A673 (cell line): ENCODE data around the gene DMKN. TPM values are rescaled to one million over a fixed set of nuclear protein-coding genes. Genes with fewer than 3 reads are reported as not detected.

Experiments used
- BruUV-seq: library from RNA; stranded (reverse); fragments of 400-500 nt; replicated peaks from 2 replicates; lab custom pipeline; 2021; lab: Mats Ljungman, UMichigan
- CTCF ChIA-PET: fragments of 300-600 bp; sonication (Branson Sonifier 250); formaldehyde crosslinking; loops from one replicate; lab custom pipeline; 2022; ENCODE audit warnings: antibody characterized with exemption; lab: Charles Lee
- POLR2A ChIA-PET: fragments of 300-600 bp; sonication (Branson Sonifier 250); formaldehyde crosslinking; loops from one replicate; lab custom pipeline; 2022; ENCODE audit warnings: antibody characterized with exemption; ENCODE audit not compliant: low non-redundant PET; lab: Charles Lee
- DNase-seq: peaks from one replicate; pipeline ENCODE4 v3.0.0-alpha.2; 2015; ENCODE audit warnings: low spot score
- H3K27ac ChIP-seq: fragments of 200-600 bp; sonication (generic); 2 replicates; pipeline ENCODE4 v1.5.1; 2016; ENCODE audit warnings: mixed run types, low read depth, mild to moderate bottlenecking, mixed read lengths, antibody characterized with exemption, low read length; ENCODE audit not compliant: poor library complexity, severe bottlenecking
- H3K27me3 ChIP-seq: fragments of 200-600 bp; sonication (generic); replicated peaks from 2 replicates; pipeline ENCODE4 v1.6.1; 2017; ENCODE audit warnings: mixed run types, low read depth, mild to moderate bottlenecking, mixed read lengths, antibody characterized with exemption, low read length; ENCODE audit not compliant: insufficient read depth, poor library complexity
- H3K36me3 ChIP-seq: fragments of 200-600 bp; sonication (generic); 2 replicates; pipeline ENCODE4 v1.6.1; 2016; ENCODE audit warnings: mixed run types, mild to moderate bottlenecking, mixed read lengths, antibody characterized with exemption, low read length; ENCODE audit not compliant: insufficient read depth, poor library complexity, severe bottlenecking
- H3K4me1 ChIP-seq: fragments of 200-600 bp; sonication (generic); 2 replicates; pipeline ENCODE4 v1.6.1; 2017; ENCODE audit warnings: mixed run types, mild to moderate bottlenecking, mixed read lengths, antibody characterized with exemption, low read length; ENCODE audit not compliant: insufficient read depth, poor library complexity, severe bottlenecking
- H3K4me3 ChIP-seq: fragments of 200-600 bp; sonication (generic); 2 replicates; pipeline ENCODE4 v1.5.1; 2016; ENCODE audit warnings: low read depth, mixed run types, mild to moderate bottlenecking, mixed read lengths, low read length; ENCODE audit not compliant: poor library complexity, severe bottlenecking
- H3K9me3 ChIP-seq: fragments of 200-600 bp; sonication (generic); 2 replicates; pipeline ENCODE4 v1.6.1; 2016; ENCODE audit warnings: mixed run types, low read depth, mild to moderate bottlenecking, mixed read lengths, antibody characterized with exemption, low read length; ENCODE audit not compliant: poor library complexity, severe bottlenecking
- CTCF ChIP-seq: fragments of 300-800, 200-600 bp; sonication (generic); conservative IDR thresholded peaks from 2 replicates; pipeline ENCODE4 v1.5.1; 2017; ENCODE audit warnings: low read depth, mild to moderate bottlenecking, antibody characterized with exemption, low read length, moderate library complexity, mixed read lengths
- EZH2 ChIP-seq: fragments of 200-600 bp; sonication (generic); IDR thresholded peaks from 2 replicates; pipeline ENCODE4 v1.6.1; 2017; ENCODE audit warnings: borderline replicate concordance, low read depth, mild to moderate bottlenecking, mixed read lengths, antibody characterized with exemption, low read length; ENCODE audit not compliant: poor library complexity, severe bottlenecking
- intact Hi-C: fragments of 100-400 bp; cut with micrococcal nuclease; formaldehyde crosslinking; loops from one replicate; pipeline ENCODE4 v1.10.0; 2022; ENCODE audit not compliant: unreplicated experiment
- total RNA-seq: library from RNA; stranded (reverse); gene quantifications from 2 replicates; pipeline ENCODE4 v1.2.3, GENCODE V29; 2021

The DMKN gene
- total RNA-seq, 1 experiment from 2014 or later: not detected

GRCh38 chr19:35510626-35510964, 2.9 kb downstream of the DMKN start:
- H3K27me3 ChIP-seq: peaks cover 87% of the 10 kb centered on the region
- no peaks in the 10 kb centered on the region for H3K4me1 ChIP-seq
- DNase-seq: no peak
- H3K36me3 ChIP-seq: no peaks in the 10 kb centered on the region
- intact Hi-C loops: no loop called here
- CTCF ChIA-PET: interaction anchor here (0.6 to 1.0 kb wide), 3 partner anchors 30 to 153 kb away, joined by 3 read pairs; partner anchors contain the start of gene FFAR3
- no peaks in the 10 kb centered on the region for H3K9me3 ChIP-seq
- TF ChIP-seq CTCF: peak; percentile 5; the same call in 1 of the 2 replicates
- no peak for TF ChIP-seq EZH2
- no peak overlapping the region for H3K4me3 ChIP-seq
- no peak overlapping the region for H3K27ac ChIP-seq
- BruUV-seq: no TSS peak
- POLR2A ChIA-PET: no interaction called here

- Histone ChIP-seq H3K9me3 (no peaks in the 10 kb centered on the region), H3K4me3 (peak overlapping the region; percentile 15), H3K36me3 (no peaks in the 10 kb centered on the region), H3K27me3 (peaks cover 93% of the 10 kb centered on the region), H3K27ac (no peak overlapping the region), H3K4me1 (no peaks in the 10 kb centered on the region)
- peak; percentile 96 for TF ChIP-seq CTCF
- peak; percentile 62 for TF ChIP-seq EZH2
- no TSS peak for BruUV-seq
- ChIA-PET CTCF (interaction anchor here (0.6 to 1.0 kb wide), 3 partner anchors 29 to 152 kb away, joined by 3 read pairs; partner anchors contain the start of gene FFAR3), POLR2A (no interaction called here)
- DNase-seq: peak; percentile 56
- intact Hi-C loops: no loop called here
Observed at GRCh38 chr19:35509861-35510625, 3.4 kb downstream of the DMKN start.

- Histone ChIP-seq H3K9me3 (no peaks in the 10 kb centered on the region), H3K27ac (no peak overlapping the region), H3K36me3 (no peaks in the 10 kb centered on the region), H3K4me1 (no peaks in the 10 kb centered on the region), H3K27me3 (peaks cover 94% of the 10 kb centered on the region), H3K4me3 (no peak overlapping the region)
- DNase-seq: no peak
- intact Hi-C loops: no loop called here
- POLR2A ChIA-PET: no interaction called here
- CTCF ChIA-PET: no interaction called here
- TF ChIP-seq CTCF (no peak), EZH2 (no peak)
- BruUV-seq: no TSS peak
Observed at GRCh38 chr19:35509018-35509652, 4.3 kb downstream of the DMKN start.
